ENCODE results near the gene CSNK1G1.

DNA sequence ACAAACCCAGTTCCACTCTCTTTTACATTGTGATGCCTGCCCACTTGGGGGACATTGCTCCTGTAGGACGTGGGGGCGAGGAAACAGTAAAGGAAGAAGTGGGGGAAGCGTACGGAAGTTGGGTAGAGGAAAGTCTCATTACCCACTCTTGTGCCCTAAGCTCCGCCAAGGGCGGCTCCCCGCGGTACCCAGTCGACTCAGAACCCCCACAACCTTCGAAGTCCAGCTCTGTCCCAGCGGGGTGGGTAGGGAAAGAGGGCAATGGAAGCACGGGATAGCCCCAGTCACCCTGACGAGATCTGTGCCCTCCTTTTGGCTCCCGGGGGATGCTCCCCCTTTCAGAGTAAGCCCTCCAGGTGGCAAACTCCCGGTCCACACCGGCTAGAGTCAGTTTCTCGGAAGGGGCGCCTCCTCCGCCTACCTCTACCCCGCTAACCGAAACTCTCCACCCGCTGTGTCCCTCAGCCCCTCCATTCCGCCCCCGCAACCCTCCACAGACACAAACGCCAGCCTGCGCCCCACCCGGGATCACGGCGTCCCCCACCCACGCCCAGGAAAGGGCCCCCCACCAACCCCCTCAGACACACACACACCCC, 527 bp downstream of the CSNK1G1 start:
- TF ChIP-seq, protein P1, sequence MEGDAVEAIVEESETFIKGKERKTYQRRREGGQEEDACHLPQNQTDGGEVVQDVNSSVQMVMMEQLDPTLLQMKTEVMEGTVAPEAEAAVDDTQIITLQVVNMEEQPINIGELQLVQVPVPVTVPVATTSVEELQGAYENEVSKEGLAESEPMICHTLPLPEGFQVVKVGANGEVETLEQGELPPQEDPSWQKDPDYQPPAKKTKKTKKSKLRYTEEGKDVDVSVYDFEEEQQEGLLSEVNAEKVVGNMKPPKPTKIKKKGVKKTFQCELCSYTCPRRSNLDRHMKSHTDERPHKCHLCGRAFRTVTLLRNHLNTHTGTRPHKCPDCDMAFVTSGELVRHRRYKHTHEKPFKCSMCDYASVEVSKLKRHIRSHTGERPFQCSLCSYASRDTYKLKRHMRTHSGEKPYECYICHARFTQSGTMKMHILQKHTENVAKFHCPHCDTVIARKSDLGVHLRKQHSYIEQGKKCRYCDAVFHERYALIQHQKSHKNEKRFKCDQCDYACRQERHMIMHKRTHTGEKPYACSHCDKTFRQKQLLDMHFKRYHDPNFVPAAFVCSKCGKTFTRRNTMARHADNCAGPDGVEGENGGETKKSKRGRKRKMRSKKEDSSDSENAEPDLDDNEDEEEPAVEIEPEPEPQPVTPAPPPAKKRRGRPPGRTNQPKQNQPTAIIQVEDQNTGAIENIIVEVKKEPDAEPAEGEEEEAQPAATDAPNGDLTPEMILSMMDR (IDR thresholded peaks at IDR 0.05; ENCODE audit: low read depth, low read length): no peak
- TF ChIP-seq POLR2A (IDR thresholded peaks at IDR 0.05; ENCODE audit: extremely low read depth, insufficient read length): no peak
- no peak; the same call in 1 of the 2 replicates for TF ChIP-seq MYC (IDR thresholded peaks at IDR 0.05; ENCODE audit: low read depth, low read length)

Measured in NB4 (cell line).